ENCODE results near the gene AKAP6.
"Not testable (repeated sequence)": the region's sequence is repeated elsewhere in the genome, so short reads cannot be mapped to it uniquely, and the experiment has no call there.

AKAP6 gene

DNA sequence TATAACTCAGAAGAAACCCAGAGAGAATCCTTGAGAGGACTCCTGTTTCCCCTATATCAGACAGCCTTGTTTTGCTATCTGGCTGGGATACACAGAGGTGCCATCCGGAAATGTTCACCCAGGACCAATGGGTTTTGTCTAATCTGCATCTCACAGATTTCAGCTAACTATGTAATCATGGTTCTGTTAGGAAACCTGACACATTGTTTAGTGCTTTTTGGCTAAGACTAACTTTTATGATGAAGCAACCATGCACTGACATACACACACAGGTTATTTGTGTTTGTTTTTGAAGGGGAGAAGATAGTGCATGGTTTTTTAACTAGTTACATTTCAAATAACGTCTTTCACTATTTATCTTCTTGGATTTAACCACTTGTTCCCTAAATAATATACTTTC lies 245.2 kb downstream of the AKAP6 start:
- DNase-seq (ENCODE audit: insufficient read length, low spot score) (no peak), FAIRE-seq (no peak)
- TF ChIP-seq CTCF (IDR thresholded peaks at IDR 0.05; ENCODE audit: insufficient read depth, missing control alignments): no peak

DNA sequence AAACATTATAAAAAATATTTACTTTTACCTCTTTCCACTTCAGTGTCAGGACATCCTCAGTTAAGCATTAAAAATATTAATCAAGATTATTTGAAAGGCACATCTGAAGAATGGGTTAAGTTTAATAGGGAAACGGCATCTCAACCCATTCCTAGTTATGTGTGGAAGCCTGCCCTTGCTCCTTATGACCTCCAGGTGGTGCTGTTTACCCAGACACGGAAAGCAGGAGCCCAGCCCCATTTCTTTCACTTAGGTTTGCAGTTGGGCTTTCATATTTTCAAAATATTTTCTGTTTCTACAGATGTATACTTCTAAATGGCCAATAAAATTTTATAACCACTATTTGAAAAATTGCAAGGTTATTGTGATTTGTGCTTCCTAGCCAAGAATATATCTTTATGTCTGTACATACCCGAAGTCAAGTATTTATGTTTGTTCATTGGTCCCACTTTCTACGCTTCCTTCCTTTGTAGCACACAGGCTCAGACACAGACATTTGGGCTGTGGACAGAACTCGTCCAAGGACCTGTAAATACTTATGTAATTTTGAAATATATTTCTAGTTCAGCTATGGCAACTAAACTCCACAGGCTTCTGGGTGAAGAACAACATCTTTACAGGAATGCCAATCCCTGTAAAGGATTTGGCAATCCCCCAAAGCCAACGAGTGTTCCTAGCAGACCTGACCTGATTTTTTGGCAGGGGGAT lies 247.1 kb downstream of the AKAP6 start:
- no peak for FAIRE-seq
- peak; percentile 96 for TF ChIP-seq CTCF (IDR thresholded peaks at IDR 0.05; ENCODE audit: insufficient read depth, missing control alignments)
- no peak for DNase-seq (ENCODE audit: insufficient read length, low spot score)

DNA sequence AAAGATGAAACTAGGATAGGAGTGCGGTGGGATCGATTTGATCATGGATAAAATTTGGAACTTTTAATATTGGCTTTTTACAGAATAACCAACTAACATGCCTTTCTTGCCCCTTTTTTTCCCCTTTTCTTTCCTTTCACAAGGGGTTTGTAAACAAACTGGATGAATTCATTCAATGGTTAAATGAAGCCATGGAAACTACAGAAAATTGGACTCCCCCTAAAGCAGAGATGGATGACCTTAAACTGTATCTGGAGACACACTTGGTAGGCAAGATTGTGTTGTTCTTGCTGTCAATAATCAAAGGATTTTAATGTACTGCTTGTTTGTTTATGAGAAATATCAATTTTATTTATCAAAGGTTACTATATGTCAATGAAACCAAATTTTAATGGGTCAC lies 247.9 kb downstream of the AKAP6 start:
- FAIRE-seq (no peak), DNase-seq (ENCODE audit: insufficient read length, low spot score) (no peak)
- TF ChIP-seq CTCF (IDR thresholded peaks at IDR 0.05; ENCODE audit: insufficient read depth, missing control alignments): no peak

- TF ChIP-seq CTCF (IDR thresholded peaks at IDR 0.05; ENCODE audit: insufficient read depth, missing control alignments): no peak
- DNase-seq (ENCODE audit: insufficient read length, low spot score) (no peak), FAIRE-seq (no peak)
These were observed 249.1 kb downstream of the AKAP6 start for GRCh38 chr14:32578181-32578580.

- not testable (repeated sequence) for DNase-seq (ENCODE audit: insufficient read length, low spot score); FAIRE-seq
These were observed 254.3 kb downstream of the AKAP6 start for GRCh38 chr14:32583427-32583826.

- no peak for DNase-seq (ENCODE audit: insufficient read length, low spot score)
- no peak for FAIRE-seq
- TF ChIP-seq CTCF (IDR thresholded peaks at IDR 0.05; ENCODE audit: insufficient read depth, missing control alignments): no peak
These were observed 255.0 kb downstream of the AKAP6 start for GRCh38 chr14:32584079-32584478.

DNA sequence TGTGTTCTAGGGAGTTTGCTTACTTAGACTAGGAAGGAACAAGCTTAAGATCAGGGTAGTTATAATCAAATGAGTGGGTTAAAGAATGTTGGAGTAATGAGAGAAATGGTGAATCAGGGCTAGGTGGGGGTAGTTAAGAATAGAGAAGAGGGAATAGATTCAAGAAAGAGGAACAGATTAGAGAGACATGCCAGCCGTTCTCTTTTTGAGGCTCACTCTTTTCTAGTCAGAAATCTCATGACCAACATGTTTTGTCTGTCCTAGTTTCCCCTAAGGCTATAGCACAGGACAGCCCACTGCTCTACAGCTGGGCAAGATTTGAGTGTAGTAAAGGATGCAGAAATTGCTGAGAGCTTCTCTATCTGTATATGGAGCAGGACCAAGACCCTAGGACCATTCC lies 258.4 kb downstream of the AKAP6 start:
- DNase-seq (ENCODE audit: insufficient read length, low spot score) (no peak), FAIRE-seq (no peak)
- TF ChIP-seq CTCF (IDR thresholded peaks at IDR 0.05; ENCODE audit: insufficient read depth, missing control alignments): no peak

Data from D721Med (cell line).